Stimulated activated CD4-positive, alpha-beta T cell treated with anti-CD3 and anti-CD28 coated beads, Interleukin-12 subunit alpha, Interleukin-12 subunit beta, amount 100 ng/mL, for 4 hours (primary cell): ENCODE data around the gene ZNF574.
"Not testable (repeated sequence)": the region's sequence is repeated elsewhere in the genome, so short reads cannot be mapped to it uniquely, and the experiment has no call there.

ENCODE experiments used
- DNase-seq: peaks from one replicate; pipeline ENCODE4 v3.0.0-alpha.2; 2020

Gene ZNF574

GRCh38 chr19:42075616-42076379 lies at the start of gene ZNF574:
Gene ZNF574, plus strand, starts transcription at chr19:42076166. Its CDS starts 2,441 bp downstream, at chr19:42078607.
- peak; percentile 96 for DNase-seq

GRCh38 chr19:42028304-42029216 lies 47.4 kb upstream of the ZNF574 start:
- DNase-seq: peak; percentile 13

GRCh38 chr19:42030645-42031440 lies 45.1 kb upstream of the ZNF574 start:
- no peak for DNase-seq

- DNase-seq: no peak
These were observed 43.5 kb upstream of the ZNF574 start for GRCh38 chr19:42032431-42032830.

- no peak for DNase-seq
These were observed 42.6 kb upstream of the ZNF574 start for GRCh38 chr19:42033413-42033812.

- peak; percentile 50 for DNase-seq
These were observed 41.1 kb upstream of the ZNF574 start for GRCh38 chr19:42034640-42035391.

- DNase-seq: no peak
These were observed 38.3 kb upstream of the ZNF574 start for GRCh38 chr19:42037649-42038048.

- no peak for DNase-seq
These were observed 37.3 kb upstream of the ZNF574 start for GRCh38 chr19:42038666-42039065.

GRCh38 chr19:42040031-42040430 lies 35.9 kb upstream of the ZNF574 start:
- DNase-seq: no peak

GRCh38 chr19:42040491-42040890 lies 35.5 kb upstream of the ZNF574 start:
- not testable (repeated sequence) for DNase-seq

GRCh38 chr19:42042455-42043170 lies 33.4 kb upstream of the ZNF574 start:
- no peak for DNase-seq

- no peak for DNase-seq
These were observed 30.4 kb upstream of the ZNF574 start for GRCh38 chr19:42045575-42045974.

- no peak for DNase-seq
These were observed 27.0 kb upstream of the ZNF574 start for GRCh38 chr19:42048992-42049391.

- no peak for DNase-seq
These were observed 24.5 kb upstream of the ZNF574 start for GRCh38 chr19:42051166-42052115.

- DNase-seq: no peak
These were observed 23.6 kb upstream of the ZNF574 start for GRCh38 chr19:42052241-42052863.

GRCh38 chr19:42053037-42053935 lies 22.7 kb upstream of the ZNF574 start:
- DNase-seq: no peak

GRCh38 chr19:42054205-42054604 lies 21.8 kb upstream of the ZNF574 start:
- DNase-seq: no peak

GRCh38 chr19:42057846-42058245 lies 18.1 kb upstream of the ZNF574 start:
- no peak for DNase-seq

- DNase-seq: no peak
These were observed 16.8 kb upstream of the ZNF574 start for GRCh38 chr19:42059196-42059595.
